HG02588 (cell line): ENCODE results near the gene DNAH2.
A peak's percentile ranks its signal among the peaks of the same experiment; 100 is the strongest.

ENCODE experiments used
- ATAC-seq: cut with Tn5 transposase; IDR thresholded peaks from one replicate; pipeline ENCODE4 v1.9.1; 2021; ENCODE audit warnings: mild to moderate bottlenecking, moderate library complexity; ENCODE audit not compliant: unreplicated experiment

The DNAH2 gene, protein sequence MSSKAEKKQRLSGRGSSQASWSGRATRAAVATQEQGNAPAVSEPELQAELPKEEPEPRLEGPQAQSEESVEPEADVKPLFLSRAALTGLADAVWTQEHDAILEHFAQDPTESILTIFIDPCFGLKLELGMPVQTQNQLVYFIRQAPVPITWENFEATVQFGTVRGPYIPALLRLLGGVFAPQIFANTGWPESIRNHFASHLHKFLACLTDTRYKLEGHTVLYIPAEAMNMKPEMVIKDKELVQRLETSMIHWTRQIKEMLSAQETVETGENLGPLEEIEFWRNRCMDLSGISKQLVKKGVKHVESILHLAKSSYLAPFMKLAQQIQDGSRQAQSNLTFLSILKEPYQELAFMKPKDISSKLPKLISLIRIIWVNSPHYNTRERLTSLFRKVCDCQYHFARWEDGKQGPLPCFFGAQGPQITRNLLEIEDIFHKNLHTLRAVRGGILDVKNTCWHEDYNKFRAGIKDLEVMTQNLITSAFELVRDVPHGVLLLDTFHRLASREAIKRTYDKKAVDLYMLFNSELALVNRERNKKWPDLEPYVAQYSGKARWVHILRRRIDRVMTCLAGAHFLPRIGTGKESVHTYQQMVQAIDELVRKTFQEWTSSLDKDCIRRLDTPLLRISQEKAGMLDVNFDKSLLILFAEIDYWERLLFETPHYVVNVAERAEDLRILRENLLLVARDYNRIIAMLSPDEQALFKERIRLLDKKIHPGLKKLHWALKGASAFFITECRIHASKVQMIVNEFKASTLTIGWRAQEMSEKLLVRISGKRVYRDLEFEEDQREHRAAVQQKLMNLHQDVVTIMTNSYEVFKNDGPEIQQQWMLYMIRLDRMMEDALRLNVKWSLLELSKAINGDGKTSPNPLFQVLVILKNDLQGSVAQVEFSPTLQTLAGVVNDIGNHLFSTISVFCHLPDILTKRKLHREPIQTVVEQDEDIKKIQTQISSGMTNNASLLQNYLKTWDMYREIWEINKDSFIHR (N-terminal part only)

DNA sequence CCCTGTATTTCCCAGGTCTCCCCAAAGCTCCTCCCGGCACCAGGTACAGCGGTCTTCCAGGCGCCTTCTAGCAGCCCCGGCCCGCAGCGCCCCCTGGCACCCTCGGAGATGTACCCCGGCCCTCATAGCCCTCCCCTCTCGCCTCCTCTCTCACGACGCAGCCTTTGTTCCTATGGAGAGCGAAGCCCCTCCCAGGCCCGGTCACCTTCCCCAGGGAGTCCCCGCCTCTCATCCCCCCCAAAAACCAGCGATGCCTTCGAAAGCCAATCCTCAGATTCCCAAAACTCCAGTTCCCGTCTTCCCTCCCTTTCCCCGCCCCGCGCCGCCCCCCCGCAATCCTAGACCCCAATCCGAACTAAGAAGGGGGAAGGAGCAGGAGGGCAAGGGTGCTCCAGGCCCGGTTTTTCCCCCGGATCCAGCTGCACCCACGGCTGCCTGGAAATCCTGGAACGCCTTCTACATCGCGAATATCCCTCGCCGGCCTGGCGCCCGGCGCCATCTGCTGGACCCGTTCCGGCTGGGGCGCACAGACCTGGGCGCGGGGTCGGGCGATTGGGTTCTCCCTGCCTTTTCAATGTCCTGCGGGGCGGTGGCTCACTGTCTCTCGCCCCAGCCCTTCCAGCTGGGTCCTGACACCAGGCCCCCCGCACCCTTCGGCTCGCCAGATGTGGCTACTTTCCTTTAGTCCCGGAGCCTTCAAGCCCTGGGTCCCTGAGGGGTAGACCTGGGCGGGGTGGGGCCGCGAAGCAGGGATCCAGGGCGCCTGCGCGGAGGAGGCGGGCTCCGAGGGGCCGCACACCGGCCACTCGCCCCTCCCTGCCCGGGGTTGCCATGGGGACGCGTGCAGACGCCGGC is at the start of gene DNAH2:
DNAH2 (plus strand) TSS at position 844 of the 855 bp plus-strand sequence. CDS start 1,991 bp downstream, outside the sequence.
- ATAC-seq, result no peak

- no peak for ATAC-seq
These were observed 49.1 kb upstream of the DNAH2 start for GRCh38 chr17:7668482-7668881.

DNA sequence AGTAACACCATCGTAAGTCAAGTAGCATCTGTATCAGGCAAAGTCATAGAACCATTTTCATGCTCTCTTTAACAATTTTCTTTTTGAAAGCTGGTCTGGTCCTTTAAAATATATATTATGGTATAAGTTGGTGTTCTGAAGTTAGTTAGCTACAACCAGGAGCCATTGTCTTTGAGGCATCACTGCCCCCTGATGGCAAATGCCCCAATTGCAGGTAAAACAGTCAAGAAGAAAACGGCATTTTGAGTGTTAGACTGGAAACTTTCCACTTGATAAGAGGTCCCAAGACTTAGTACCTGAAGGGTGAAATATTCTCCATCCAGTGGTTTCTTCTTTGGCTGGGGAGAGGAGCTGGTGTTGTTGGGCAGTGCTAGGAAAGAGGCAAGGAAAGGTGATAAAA is 44.3 kb upstream of the DNAH2 start:
- no peak for ATAC-seq

DNA sequence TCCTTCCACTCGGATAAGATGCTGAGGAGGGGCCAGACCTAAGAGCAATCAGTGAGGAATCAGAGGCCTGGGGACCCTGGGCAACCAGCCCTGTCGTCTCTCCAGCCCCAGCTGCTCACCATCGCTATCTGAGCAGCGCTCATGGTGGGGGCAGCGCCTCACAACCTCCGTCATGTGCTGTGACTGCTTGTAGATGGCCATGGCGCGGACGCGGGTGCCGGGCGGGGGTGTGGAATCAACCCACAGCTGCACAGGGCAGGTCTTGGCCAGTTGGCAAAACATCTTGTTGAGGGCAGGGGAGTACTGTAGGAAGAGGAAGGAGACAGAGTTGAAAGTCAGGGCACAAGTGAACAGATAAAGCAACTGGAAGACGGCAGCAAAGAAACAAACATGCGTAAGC is 42.6 kb upstream of the DNAH2 start:
- ATAC-seq, result no peak

DNA sequence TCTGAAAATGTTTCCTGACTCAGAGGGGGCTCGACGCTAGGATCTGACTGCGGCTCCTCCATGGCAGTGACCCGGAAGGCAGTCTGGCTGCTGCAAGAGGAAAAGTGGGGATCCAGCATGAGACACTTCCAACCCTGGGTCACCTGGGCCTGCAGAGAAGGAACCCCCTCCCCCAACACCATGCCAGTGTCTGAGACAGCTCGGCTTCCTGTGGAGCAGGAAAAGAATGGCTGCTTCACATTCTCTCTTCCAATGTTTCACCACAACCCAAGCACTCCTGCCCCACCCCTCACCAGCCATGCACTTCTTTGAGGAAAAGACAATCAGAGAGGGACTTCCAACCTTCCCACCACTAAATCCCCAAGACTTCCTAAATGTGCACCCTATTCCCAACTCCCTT is 41.0 kb upstream of the DNAH2 start:
- no peak for ATAC-seq

DNA sequence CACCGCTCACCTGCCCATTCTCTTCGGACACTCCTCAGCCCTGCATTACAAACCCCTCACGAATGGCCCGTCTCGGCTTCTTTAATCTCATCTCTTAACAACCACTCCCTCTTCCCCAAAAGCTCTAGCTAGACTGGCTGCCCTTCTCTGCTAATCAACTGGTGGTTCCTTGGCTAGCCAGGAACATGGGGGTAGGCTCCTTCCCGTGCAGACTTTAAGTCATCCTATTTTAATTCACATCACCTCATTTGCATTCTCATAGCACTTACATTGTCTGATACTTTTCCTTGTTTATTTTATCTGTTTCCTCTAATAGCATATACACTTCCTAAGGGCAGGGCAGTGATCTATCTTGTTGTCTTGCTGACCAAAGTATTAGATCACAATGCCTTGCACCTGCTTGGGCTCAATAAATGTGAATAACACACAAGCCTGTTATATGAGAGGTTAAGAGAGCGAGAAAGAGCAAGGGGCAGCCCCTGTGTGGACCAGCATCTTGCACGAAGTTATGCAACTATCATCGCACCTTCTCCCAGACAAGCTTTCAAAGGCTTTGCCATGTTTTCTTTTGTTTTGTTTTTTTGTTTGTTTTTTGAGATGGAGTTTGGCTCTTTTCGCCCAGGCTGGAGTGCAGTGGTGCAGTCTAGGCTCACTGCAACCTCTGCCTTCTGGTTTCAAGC is 40.0 kb upstream of the DNAH2 start:
- no peak for ATAC-seq

GRCh38 chr17:7684851-7685532 is 32.6 kb upstream of the DNAH2 start:
- no peak for ATAC-seq

GRCh38 chr17:7685533-7686221 is 31.9 kb upstream of the DNAH2 start:
- ATAC-seq, result peak; percentile 52

GRCh38 chr17:7686222-7687071 is 31.1 kb upstream of the DNAH2 start:
- peak; percentile 41 for ATAC-seq

DNA sequence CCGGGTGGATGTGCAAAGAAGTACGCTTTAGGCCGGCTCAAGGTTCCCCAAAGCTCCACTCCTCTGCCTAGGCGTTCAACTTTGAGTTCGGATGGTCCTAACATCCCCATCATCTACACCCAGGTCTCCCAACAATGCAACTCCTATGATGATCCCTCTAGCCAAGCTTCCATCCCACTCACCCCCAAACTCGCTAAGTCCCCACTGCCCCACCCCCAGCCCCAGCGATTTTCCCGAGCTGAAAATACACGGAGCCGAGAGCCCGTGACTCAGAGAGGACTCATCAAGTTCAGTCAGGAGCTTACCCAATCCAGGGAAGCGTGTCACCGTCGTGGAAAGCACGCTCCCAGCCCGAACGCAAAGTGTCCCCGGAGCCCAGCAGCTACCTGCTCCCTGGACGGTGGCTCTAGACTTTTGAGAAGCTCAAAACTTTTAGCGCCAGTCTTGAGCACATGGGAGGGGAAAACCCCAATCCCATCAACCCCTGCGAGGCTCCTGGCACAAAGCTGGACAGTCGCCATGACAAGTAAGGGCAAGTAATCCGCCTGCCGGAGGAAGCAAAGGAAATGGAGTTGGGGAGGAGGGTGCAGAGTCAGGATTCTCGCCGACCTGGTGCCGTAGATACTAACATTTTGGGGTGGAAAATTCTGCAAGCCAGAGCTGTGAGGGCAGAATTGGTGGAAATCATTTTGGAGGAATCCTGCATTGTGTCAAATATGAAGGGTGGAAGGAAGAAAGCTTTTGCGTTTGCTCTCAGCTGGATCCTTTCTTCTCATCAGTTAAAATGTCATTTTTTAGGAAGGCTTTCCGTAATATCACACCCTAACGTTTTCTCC is 30.3 kb upstream of the DNAH2 start, which contains the start of gene TP53:
TP53 (minus strand) TSS at position 419 of the 836 bp plus-strand sequence. CDS start 10,896 bp downstream, outside the sequence.
- ATAC-seq, result peak; percentile 34

DNA sequence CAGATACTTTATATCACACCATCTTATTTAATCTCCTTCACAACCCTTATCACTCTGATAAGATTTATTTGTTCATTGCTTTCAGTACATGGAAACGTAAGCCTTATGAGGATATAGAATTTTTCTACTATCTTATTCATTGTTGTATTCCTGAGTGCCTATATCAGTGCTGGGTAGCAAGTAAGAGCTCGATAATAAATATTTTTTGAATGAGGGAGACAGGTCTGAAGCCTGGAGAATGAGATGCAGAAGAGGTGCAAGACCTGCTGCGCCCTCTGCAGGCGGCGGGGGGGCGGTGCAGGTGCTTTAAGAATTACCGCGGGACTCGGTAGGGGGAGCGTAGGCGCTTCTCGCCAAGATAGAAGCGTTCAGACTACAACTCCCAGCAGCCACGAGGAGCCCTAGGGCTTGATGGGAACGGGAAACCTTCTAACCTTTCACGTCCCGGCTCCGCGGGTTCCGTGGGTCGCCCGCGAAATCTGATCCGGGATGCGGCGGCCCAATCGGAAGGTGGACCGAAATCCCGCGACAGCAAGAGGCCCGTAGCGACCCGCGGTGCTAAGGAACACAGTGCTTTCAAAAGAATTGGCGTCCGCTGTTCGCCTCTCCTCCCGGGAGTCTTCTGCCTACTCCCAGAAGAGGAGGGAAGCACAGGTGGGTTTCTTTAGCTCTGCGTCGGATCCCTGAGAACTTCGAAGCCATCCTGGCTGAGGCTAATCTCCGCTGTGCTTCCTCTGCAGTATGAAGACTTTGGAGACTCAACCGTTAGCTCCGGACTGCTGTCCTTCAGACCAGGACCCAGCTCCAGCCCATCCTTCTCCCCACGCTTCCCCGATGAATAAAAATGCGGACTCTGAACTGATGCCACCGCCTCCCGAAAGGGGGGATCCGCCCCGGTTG is 29.4 kb upstream of the DNAH2 start, which contains the start of gene WRAP53:
WRAP53 (plus strand) TSS at position 570 of the 900 bp plus-strand sequence; CDS start at position 742, 172 bp downstream.
- ATAC-seq, result peak; percentile 57

- no peak for ATAC-seq
These were observed 28.7 kb upstream of the DNAH2 start for GRCh38 chr17:7688808-7689316.

- no peak for ATAC-seq
These were observed 22.0 kb upstream of the DNAH2 start for GRCh38 chr17:7695586-7695985.

- no peak for ATAC-seq
These were observed 19.5 kb upstream of the DNAH2 start for GRCh38 chr17:7697828-7698588.

DNA sequence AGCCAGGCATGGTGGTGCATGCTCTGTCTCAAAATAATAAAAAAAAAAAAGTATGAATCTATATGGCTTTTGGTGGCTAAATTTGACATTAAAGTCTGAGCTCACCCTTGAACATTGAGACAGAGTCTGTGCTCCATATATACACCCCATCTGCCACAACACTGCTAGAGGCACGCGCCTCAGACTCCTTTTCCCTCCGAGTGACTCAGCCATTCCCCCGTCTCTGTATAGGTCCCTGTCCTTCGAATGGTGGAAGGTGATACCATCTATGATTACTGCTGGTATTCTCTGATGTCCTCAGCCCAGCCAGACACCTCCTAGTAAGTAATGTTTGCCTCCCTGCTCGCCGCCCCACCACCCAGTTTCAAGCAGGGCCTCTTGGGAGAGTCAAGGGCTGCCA is 17.0 kb upstream of the DNAH2 start:
- no peak for ATAC-seq
